H9 (cell line): ENCODE results near the gene PIMREG. TPM values are rescaled to one million over a fixed set of nuclear protein-coding genes. Genes with fewer than 3 reads are reported as not detected.

Experiments used
- DNase-seq: peaks from one replicate; pipeline ENCODE4 v3.0.0-alpha.2; 2017
- H2AFZ ChIP-seq: one replicate; pipeline ENCODE4 v1.6.1; 2013; ENCODE audit warnings: mild to moderate bottlenecking, low read length, control low read depth, moderate library complexity
- H2AK5ac ChIP-seq: 2 replicates; pipeline ENCODE4 v1.6.1; 2013; ENCODE audit warnings: low read length, control low read depth, mixed read lengths; ENCODE audit not compliant: insufficient read length
- H2BK120ac ChIP-seq: one replicate; pipeline ENCODE4 v1.6.1; 2013; ENCODE audit warnings: low read depth, mild to moderate bottlenecking, low read length, control low read depth, inconsistent platforms; ENCODE audit not compliant: poor library complexity, severe bottlenecking
- H2BK12ac ChIP-seq: 2 replicates; pipeline ENCODE4 v1.6.1; 2013; ENCODE audit warnings: low read length, control low read depth, mixed read lengths, low read depth; ENCODE audit not compliant: insufficient read length
- H2BK15ac ChIP-seq: 2 replicates; pipeline ENCODE4 v1.6.1; 2013; ENCODE audit warnings: low read depth, low read length, control low read depth
- H2BK20ac ChIP-seq: one replicate; pipeline ENCODE4 v1.6.1; 2013; ENCODE audit warnings: low read depth, mild to moderate bottlenecking, low read length, control low read depth, inconsistent platforms; ENCODE audit not compliant: poor library complexity, severe bottlenecking
- H2BK5ac ChIP-seq: 2 replicates; pipeline ENCODE4 v1.6.1; 2013; ENCODE audit warnings: low read length, control low read depth, mixed read lengths; ENCODE audit not compliant: insufficient read length
- H3K14ac ChIP-seq: 2 replicates; pipeline ENCODE4 v1.6.1; 2013; ENCODE audit warnings: low read length, control low read depth; ENCODE audit not compliant: insufficient read depth
- H3K18ac ChIP-seq: 2 replicates; pipeline ENCODE4 v1.6.1; 2013; ENCODE audit warnings: low read depth, mild to moderate bottlenecking, mixed read lengths, low read length, control low read depth; ENCODE audit not compliant: insufficient read length
- H3K23ac ChIP-seq: 2 replicates; pipeline ENCODE4 v1.6.1; 2013; ENCODE audit warnings: low read length, control low read depth, mixed read lengths, low read depth; ENCODE audit not compliant: insufficient read length
- H3K23me2 ChIP-seq: 2 replicates; pipeline ENCODE4 v1.6.1; 2013; ENCODE audit warnings: low read depth, mild to moderate bottlenecking, mixed read lengths, low read length, control low read depth; ENCODE audit not compliant: insufficient read length, poor library complexity, severe bottlenecking
- H3K27ac ChIP-seq: 2 replicates; pipeline ENCODE4 v1.5.1; 2013; ENCODE audit warnings: low read length, control low read depth, mixed read lengths, low read depth; ENCODE audit not compliant: insufficient read length
- H3K27me3 ChIP-seq: 2 replicates; pipeline ENCODE4 v1.6.1; 2013; ENCODE audit warnings: low read length, control low read depth, inconsistent platforms; ENCODE audit not compliant: insufficient read depth
- H3K4ac ChIP-seq: 2 replicates; pipeline ENCODE4 v1.6.1; 2013; ENCODE audit warnings: low read depth, mild to moderate bottlenecking, control low read depth, inconsistent platforms, low read length, moderate library complexity
- H3K4me1 ChIP-seq: 2 replicates; pipeline ENCODE4 v1.6.1; 2013; ENCODE audit warnings: low read length, control low read depth, inconsistent platforms; ENCODE audit not compliant: insufficient read depth
- H3K4me2 ChIP-seq: 2 replicates; pipeline ENCODE4 v1.6.1; 2013; ENCODE audit warnings: low read length, control low read depth, mixed read lengths; ENCODE audit not compliant: insufficient read length, insufficient read depth
- H3K56ac ChIP-seq: 2 replicates; pipeline ENCODE4 v1.6.1; 2013; ENCODE audit warnings: low read depth, mild to moderate bottlenecking, mixed read lengths, low read length, control low read depth; ENCODE audit not compliant: insufficient read length
- H3K79me1 ChIP-seq: 2 replicates; pipeline ENCODE4 v1.6.1; 2013; ENCODE audit warnings: low read depth, mild to moderate bottlenecking, moderate library complexity, low read length, control low read depth, inconsistent platforms; ENCODE audit not compliant: insufficient read depth, poor library complexity, severe bottlenecking
- H3K79me2 ChIP-seq: 2 replicates; pipeline ENCODE4 v1.6.1; 2013; ENCODE audit warnings: low read length, control low read depth, inconsistent platforms; ENCODE audit not compliant: insufficient read depth
- H3K9ac ChIP-seq: 2 replicates; pipeline ENCODE4 v1.6.1; 2013; ENCODE audit warnings: low read length, control low read depth, mixed read lengths; ENCODE audit not compliant: insufficient read length; ENCODE audit errors: extremely low read depth
- H3K9me3 ChIP-seq: one replicate; pipeline ENCODE4 v1.6.1; 2013; ENCODE audit warnings: low read depth, low read length, inconsistent platforms; ENCODE audit not compliant: control insufficient read depth
- H3T11ph ChIP-seq: one replicate; pipeline ENCODE4 v1.6.1; 2013; ENCODE audit warnings: mild to moderate bottlenecking, low read length, control low read depth, inconsistent platforms
- H4K20me1 ChIP-seq: one replicate; pipeline ENCODE4 v1.6.1; 2013; ENCODE audit not compliant: control insufficient read depth, insufficient read length, insufficient read depth
- H4K5ac ChIP-seq: 2 replicates; pipeline ENCODE4 v1.6.1; 2013; ENCODE audit warnings: low read depth, mild to moderate bottlenecking, mixed read lengths, low read length, control low read depth; ENCODE audit not compliant: insufficient read length
- H4K8ac ChIP-seq: replicated peaks from 2 replicates; pipeline ENCODE4 v1.6.1; 2013; ENCODE audit warnings: low read length, control low read depth, mixed read lengths, low read depth; ENCODE audit not compliant: insufficient read length
- H4K91ac ChIP-seq: 2 replicates; pipeline ENCODE4 v1.6.1; 2013; ENCODE audit warnings: low read depth, mild to moderate bottlenecking, moderate library complexity, mixed read lengths, low read length, control low read depth; ENCODE audit not compliant: insufficient read length
- H3K27ac Mint-ChIP-seq, 3 experiments: 2 replicates in 2 of 3; 3 replicates in 1 of 3; pipeline ENCODE4 v1.8.0; 2020 to 2021; ENCODE audit warnings: mixed read lengths in 3 of 3, mild to moderate bottlenecking in 1 of 3, moderate library complexity in 1 of 3
- H3K27me3 Mint-ChIP-seq: 2 replicates; pipeline ENCODE4 v1.8.0; 2021; ENCODE audit warnings: low read depth, mild to moderate bottlenecking, moderate library complexity, mixed read lengths
- H3K36me3 Mint-ChIP-seq, 3 experiments: 2 replicates in 2 of 3; 3 replicates in 1 of 3; pipeline ENCODE4 v1.8.0; 2020 to 2021; ENCODE audit warnings: low read depth in 3 of 3, mixed read lengths in 3 of 3; ENCODE audit not compliant: insufficient read depth in 1 of 3
- H3K4me1 Mint-ChIP-seq, 2 experiments: 2 replicates each; pipeline ENCODE4 v1.8.0; 2020; ENCODE audit warnings: mixed read lengths in 2 of 2
- H3K4me3 Mint-ChIP-seq, 2 experiments: 2 replicates in 1 of 2; 3 replicates in 1 of 2; pipeline ENCODE4 v1.8.0; 2020 to 2021; ENCODE audit warnings: mild to moderate bottlenecking in 2 of 2, mixed read lengths in 2 of 2, moderate library complexity in 1 of 2
- H3K9me3 Mint-ChIP-seq, 2 experiments: 2 replicates in 1 of 2; 3 replicates in 1 of 2; pipeline ENCODE4 v1.8.0; 2020; ENCODE audit warnings: mild to moderate bottlenecking in 2 of 2, mixed read lengths in 2 of 2, moderate library complexity in 1 of 2
- WGBS: extraction: QIAGEN DNeasy Blood & Tissue Kit; methylation state at CpG from one replicate; pipeline ENCODE4 v1.1.7; 2013; ENCODE audit warnings: missing lambda C conversion rate, low lambda C conversion rate, mixed read lengths; ENCODE audit not compliant: insufficient read length; ENCODE audit errors: extremely low coverage; 5-methylcytosine and 5-hydroxymethylcytosine counted together
- total RNA-seq: library from RNA; stranded (reverse); gene quantifications from 2 replicates; pipeline ENCODE4 v1.2.1, GENCODE V29; 2021
- TF ChIP-seq, protein P1 (sequence below): fragments of 200-600 bp; sonication (generic); conservative IDR thresholded peaks from 3 replicates; pipeline ENCODE4 v1.8.0; 2021; ENCODE audit warnings: antibody characterized with exemption, mild to moderate bottlenecking

Gene PIMREG
- total RNA-seq, 1 experiment from 2014 or later: 91.6 TPM

- Histone ChIP-seq H2BK12ac (no peak overlapping the region), H4K20me1 (no peaks in the 10 kb centered on the region), H3K9ac (no peak overlapping the region), H4K91ac (no peak overlapping the region), H3K4ac (no peak overlapping the region), H3K23me2 (peaks cover 5% of the 10 kb centered on the region), H2BK20ac (no peak overlapping the region), H3K23ac (no peak overlapping the region), H2AK5ac (no peak overlapping the region), H3K4me1 (peaks cover 12% of the 10 kb centered on the region; the same call in 1 of the 2 replicates), H3K4me2 (no peak overlapping the region), H3K14ac (no peak overlapping the region), H2BK15ac (no peak overlapping the region), H3K79me1 (no peaks in the 10 kb centered on the region), H3K79me2 (no peaks in the 10 kb centered on the region), H4K8ac (no peak overlapping the region), H3K9me3 (no peaks in the 10 kb centered on the region), H2BK120ac (no peak overlapping the region), H3K56ac (no peak overlapping the region), H4K5ac (no peak overlapping the region), H2AFZ (no peak overlapping the region), H2BK5ac (no peak overlapping the region), H3T11ph (no peak overlapping the region), H3K18ac (no peak overlapping the region), H3K27ac (no peak overlapping the region), H3K27me3 (no peaks in the 10 kb centered on the region)
- no CpG with 5 or more reads among the region's 14 CpGs for WGBS
- Mint-ChIP-seq H3K27me3 (no peaks in the 10 kb centered on the region; the same call in none of the 2 replicates), H3K27ac (peak overlapping the region in 2 of 3 experiments; percentile 84 to 88; a peak in 4 of 7 replicates), H3K4me1 (peaks cover 53 to 61% of the 10 kb centered on the region in 2 experiments), H3K9me3 (no peaks in the 10 kb centered on the region; a peak in 1 of 5 replicates), H3K36me3 (peaks cover 11 to 29% (median 17%) of the 10 kb centered on the region in 3 experiments), H3K4me3 (peak overlapping the region in 1 of 2 experiments; percentile 52; a peak in 2 of 5 replicates)
- DNase-seq: no peak
- TF ChIP-seq, protein P1, sequence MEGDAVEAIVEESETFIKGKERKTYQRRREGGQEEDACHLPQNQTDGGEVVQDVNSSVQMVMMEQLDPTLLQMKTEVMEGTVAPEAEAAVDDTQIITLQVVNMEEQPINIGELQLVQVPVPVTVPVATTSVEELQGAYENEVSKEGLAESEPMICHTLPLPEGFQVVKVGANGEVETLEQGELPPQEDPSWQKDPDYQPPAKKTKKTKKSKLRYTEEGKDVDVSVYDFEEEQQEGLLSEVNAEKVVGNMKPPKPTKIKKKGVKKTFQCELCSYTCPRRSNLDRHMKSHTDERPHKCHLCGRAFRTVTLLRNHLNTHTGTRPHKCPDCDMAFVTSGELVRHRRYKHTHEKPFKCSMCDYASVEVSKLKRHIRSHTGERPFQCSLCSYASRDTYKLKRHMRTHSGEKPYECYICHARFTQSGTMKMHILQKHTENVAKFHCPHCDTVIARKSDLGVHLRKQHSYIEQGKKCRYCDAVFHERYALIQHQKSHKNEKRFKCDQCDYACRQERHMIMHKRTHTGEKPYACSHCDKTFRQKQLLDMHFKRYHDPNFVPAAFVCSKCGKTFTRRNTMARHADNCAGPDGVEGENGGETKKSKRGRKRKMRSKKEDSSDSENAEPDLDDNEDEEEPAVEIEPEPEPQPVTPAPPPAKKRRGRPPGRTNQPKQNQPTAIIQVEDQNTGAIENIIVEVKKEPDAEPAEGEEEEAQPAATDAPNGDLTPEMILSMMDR: no peak
These were observed 9.2 kb downstream of the PIMREG start for GRCh38 chr17:6453279-6454024.
